Osteoblast (primary cell): Measurements from ENCODE around the gene WDR47. TPM values are rescaled to one million over a fixed set of nuclear protein-coding genes. Genes with fewer than 3 reads are reported as not detected.
A peak's percentile ranks its signal among the peaks of the same experiment; 100 is the strongest.

ENCODE experiments used
- DNase-seq: peaks from one replicate; pipeline ENCODE4 v3.0.0; 2011; ENCODE audit warnings: low spot score, mixed read lengths; ENCODE audit not compliant: insufficient read length; ENCODE audit errors: missing footprints
- H2AFZ ChIP-seq: 2 replicates; pipeline ENCODE4 v1.6.0; 2011; ENCODE audit warnings: mild to moderate bottlenecking, low read length
- H3K27ac ChIP-seq: 2 replicates; pipeline ENCODE4 v1.5.1; 2011; ENCODE audit warnings: mild to moderate bottlenecking, low read depth, low read length, moderate library complexity
- H3K27me3 ChIP-seq: 2 replicates; pipeline ENCODE4 v1.6.0; 2012; ENCODE audit warnings: mild to moderate bottlenecking, control low read depth, inconsistent platforms, low read length, moderate library complexity; ENCODE audit not compliant: insufficient read depth
- H3K36me3 ChIP-seq: 2 replicates; pipeline ENCODE4 v1.5.1; 2011; ENCODE audit warnings: mild to moderate bottlenecking, low read length, control low read depth, moderate library complexity; ENCODE audit not compliant: insufficient read depth
- H3K4me1 ChIP-seq: 2 replicates; pipeline ENCODE4 v1.5.1; 2011; ENCODE audit warnings: mild to moderate bottlenecking, low read length, control low read depth, moderate library complexity; ENCODE audit not compliant: insufficient read depth
- H3K4me2 ChIP-seq: 2 replicates; pipeline ENCODE4 v1.6.0; 2011; ENCODE audit warnings: mild to moderate bottlenecking, low read length; ENCODE audit not compliant: insufficient read depth
- H3K4me3 ChIP-seq: fragments of 200-600 bp; sonication (generic); 3 replicates; pipeline ENCODE4 v1.5.1; 2012; ENCODE audit warnings: mild to moderate bottlenecking, low read length, inconsistent platforms; ENCODE audit not compliant: insufficient read depth
- H3K79me2 ChIP-seq: 2 replicates; pipeline ENCODE4 v1.6.0; 2012; ENCODE audit warnings: mild to moderate bottlenecking, low read length, control low read depth, inconsistent platforms; ENCODE audit not compliant: insufficient read depth
- H3K9me3 ChIP-seq: 2 replicates; pipeline ENCODE4 v1.5.1; 2011; ENCODE audit warnings: low read depth, low read length, control low read depth
- H4K20me1 ChIP-seq: 2 replicates; pipeline ENCODE4 v1.6.0; 2012; ENCODE audit warnings: mild to moderate bottlenecking, low read length, control low read depth; ENCODE audit not compliant: insufficient read depth
- CTCF ChIP-seq: IDR thresholded peaks from 2 replicates; pipeline ENCODE4 v1.5.1; 2011; ENCODE audit warnings: mild to moderate bottlenecking, low read depth, low read length, moderate library complexity; ENCODE audit errors: extremely low read depth
- total RNA-seq: library from RNA; depleted of rRNA; stranded (reverse); fragments of >200 nt; gene quantifications from 2 replicates; pipeline ENCODE4 v1.2.3, GENCODE V29; 2012

The WDR47 gene
- total RNA-seq, 1 donor: 20.6 TPM

GRCh38 chr1:109089242-109090015 is 47.5 kb upstream of the WDR47 start:
- TF ChIP-seq CTCF: peak; percentile 62
- peaks cover 14% of the 10 kb centered on the region for H3K36me3 ChIP-seq
- H3K4me3 ChIP-seq: peak overlapping the region; percentile 87
- H3K79me2 ChIP-seq: peaks cover 32% of the 10 kb centered on the region
- peak overlapping the region; percentile 17 for H2AFZ ChIP-seq
- H3K4me2 ChIP-seq: peak overlapping the region; percentile 84
- no peaks in the 10 kb centered on the region for H3K9me3 ChIP-seq
- H3K4me1 ChIP-seq: peaks cover 17% of the 10 kb centered on the region
- H3K27ac ChIP-seq: no peak overlapping the region
- DNase-seq: peak; percentile 90
- H3K27me3 ChIP-seq: no peaks in the 10 kb centered on the region
- H4K20me1 ChIP-seq: no peaks in the 10 kb centered on the region

DNA sequence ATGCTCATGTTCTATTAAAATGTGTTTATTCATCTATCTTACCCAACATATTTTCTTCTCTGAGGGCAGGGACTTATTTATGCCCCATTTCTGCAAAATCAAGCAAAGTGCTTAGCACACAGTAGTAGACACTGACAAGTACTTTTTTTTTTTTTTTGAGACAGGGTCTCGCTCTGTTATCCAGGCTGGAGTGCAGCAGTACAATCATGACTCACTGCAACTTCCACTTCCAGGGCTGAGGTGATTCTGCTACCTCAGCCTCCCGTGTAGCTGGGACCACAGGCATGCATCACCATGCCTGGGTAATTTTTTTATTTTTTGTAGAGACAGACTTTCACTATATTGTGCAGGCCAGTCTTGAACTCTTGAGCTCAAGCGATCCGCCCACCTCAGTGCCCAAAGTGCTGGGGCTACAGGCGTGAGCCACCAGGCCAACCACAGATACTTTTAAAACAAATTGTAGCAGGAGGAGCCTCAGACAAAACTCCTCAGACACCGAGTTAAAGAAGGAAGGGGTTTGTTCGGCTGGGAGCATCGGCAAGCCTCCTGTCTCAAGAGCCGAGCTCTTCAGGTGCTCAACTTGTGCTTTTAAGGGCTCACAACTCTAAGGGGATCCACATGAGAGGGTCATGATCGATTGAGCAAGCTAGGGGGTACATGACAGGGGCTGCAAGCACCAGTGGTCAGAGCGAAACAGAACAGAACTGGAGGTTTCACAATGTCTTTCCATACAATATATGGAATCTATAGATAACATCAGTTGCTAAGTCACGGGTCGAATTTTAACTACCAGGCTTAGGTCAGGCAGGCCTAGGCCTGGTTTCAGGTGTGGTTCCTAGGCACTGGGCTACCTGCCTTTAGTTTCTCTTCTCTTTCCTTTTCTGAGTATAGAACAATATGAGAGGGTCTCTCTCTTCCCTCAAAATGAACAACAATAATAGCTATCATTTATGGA is 42.9 kb upstream of the WDR47 start:
- Histone ChIP-seq H3K79me2 (no peaks in the 10 kb centered on the region), H2AFZ (no peak overlapping the region), H4K20me1 (no peaks in the 10 kb centered on the region), H3K9me3 (no peaks in the 10 kb centered on the region), H3K27me3 (no peaks in the 10 kb centered on the region), H3K4me3 (no peak overlapping the region), H3K4me1 (no peaks in the 10 kb centered on the region), H3K27ac (no peak overlapping the region), H3K4me2 (no peak overlapping the region), H3K36me3 (no peaks in the 10 kb centered on the region)
- no peak for DNase-seq
- TF ChIP-seq CTCF: no peak

DNA sequence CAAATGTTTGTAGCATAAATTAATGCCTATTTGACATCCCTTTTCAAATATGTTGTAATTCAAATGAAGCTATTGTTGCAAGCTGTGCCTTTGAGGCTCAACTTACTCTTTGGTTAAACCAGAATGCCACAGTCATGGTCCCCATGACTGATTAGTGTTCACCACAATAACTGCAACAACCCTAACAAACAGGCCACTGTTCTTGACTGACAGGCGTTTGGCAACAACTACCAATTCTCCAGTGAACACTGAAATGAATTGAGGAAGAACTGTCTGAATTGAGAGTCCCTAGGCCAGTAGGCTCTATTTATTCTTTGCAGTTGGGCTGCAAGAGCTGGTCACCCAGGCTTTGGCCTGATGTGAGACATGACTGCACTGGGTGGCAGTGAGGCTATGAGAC is 42.0 kb upstream of the WDR47 start:
- H3K36me3 ChIP-seq: no peaks in the 10 kb centered on the region
- H3K27me3 ChIP-seq: no peaks in the 10 kb centered on the region
- H3K79me2 ChIP-seq: no peaks in the 10 kb centered on the region
- no peaks in the 10 kb centered on the region for H3K4me1 ChIP-seq
- no peak overlapping the region for H3K4me3 ChIP-seq
- H3K4me2 ChIP-seq: no peak overlapping the region
- no peaks in the 10 kb centered on the region for H4K20me1 ChIP-seq
- TF ChIP-seq CTCF: no peak
- no peak overlapping the region for H3K27ac ChIP-seq
- peak; percentile 58 for DNase-seq
- no peaks in the 10 kb centered on the region for H3K9me3 ChIP-seq
- no peak overlapping the region for H2AFZ ChIP-seq

GRCh38 chr1:109083501-109083900 is 41.6 kb upstream of the WDR47 start:
- no peaks in the 10 kb centered on the region for H3K4me1 ChIP-seq

More at GRCh38 chr1:109083501-109083900, 41.6 kb upstream of the WDR47 start:
- no peak for TF ChIP-seq CTCF
- Histone ChIP-seq H3K36me3 (no peaks in the 10 kb centered on the region), H3K9me3 (no peaks in the 10 kb centered on the region), H3K27me3 (no peaks in the 10 kb centered on the region), H3K4me2 (no peak overlapping the region), H3K79me2 (no peaks in the 10 kb centered on the region), H4K20me1 (no peaks in the 10 kb centered on the region), H2AFZ (no peak overlapping the region), H3K27ac (no peak overlapping the region), H3K4me3 (no peak overlapping the region)
- DNase-seq: no peak
